Activated CD4-positive, alpha-beta T cell treated with anti-CD3 and anti-CD28 coated beads, Interleukin-2, amount 10 ng/mL, durations not matched to agents 24 days and 14 days (primary cell): ENCODE results near the gene P2RY13. TPM values are rescaled to one million over a fixed set of nuclear protein-coding genes. Genes with fewer than 3 reads are reported as not detected.

Experiments
- DNase-seq: peaks from one replicate; pipeline ENCODE4 v3.0.0; 2022
- H3K27ac Mint-ChIP-seq: one replicate; pipeline ENCODE4 v1.8.0; 2022; ENCODE audit warnings: mild to moderate bottlenecking, mixed read lengths
- H3K27me3 Mint-ChIP-seq: one replicate; pipeline ENCODE4 v1.8.0; 2022; ENCODE audit warnings: mixed read lengths
- H3K36me3 Mint-ChIP-seq: one replicate; pipeline ENCODE4 v1.8.0; 2022; ENCODE audit warnings: low read depth, mild to moderate bottlenecking, mixed read lengths
- H3K4me1 Mint-ChIP-seq: one replicate; pipeline ENCODE4 v1.8.0; 2021; ENCODE audit warnings: mixed read lengths
- H3K4me3 Mint-ChIP-seq: one replicate; pipeline ENCODE4 v1.8.0; 2022; ENCODE audit warnings: mild to moderate bottlenecking, moderate library complexity, mixed read lengths
- H3K9me3 Mint-ChIP-seq: one replicate; pipeline ENCODE4 v1.8.0; 2021; ENCODE audit warnings: mixed read lengths
- intact Hi-C: fragments of 100-400 bp; cut with micrococcal nuclease; formaldehyde crosslinking; loops from one replicate; pipeline ENCODE4 v1.15.1; 2023
- total RNA-seq: library from RNA; stranded (reverse); gene quantifications from 2 replicates; pipeline ENCODE4 v1.2.3, GENCODE V29; 2022

The P2RY13 gene
- total RNA-seq, 1 donor from 2014 or later, result not detected

DNA sequence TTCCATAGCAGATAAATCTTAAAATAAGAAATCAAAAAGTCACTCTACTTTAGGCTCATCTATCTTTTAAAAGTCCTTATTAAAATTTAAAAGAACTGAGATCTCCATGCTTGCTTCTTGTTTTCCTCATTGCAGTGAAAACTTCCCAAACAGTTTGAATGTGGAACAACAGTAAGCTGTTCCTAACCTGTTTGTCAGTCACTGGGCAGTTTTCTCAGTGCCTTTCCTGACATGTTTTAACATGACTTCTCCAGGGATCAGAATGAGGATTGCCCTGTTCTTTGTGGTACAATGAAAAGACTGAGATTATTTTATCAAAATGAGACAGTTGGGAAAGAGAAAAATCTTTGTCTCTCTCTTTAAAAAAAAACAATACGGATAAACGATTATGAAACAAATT lies 13.5 kb downstream of the P2RY13 start:
- H3K4me3 Mint-ChIP-seq, result peak overlapping the region; percentile 30
- no peaks in the 10 kb centered on the region for H3K9me3 Mint-ChIP-seq
- intact Hi-C loops, result loop anchor here (1.0 to 5.0 kb wide), 2 partner anchors 11 to 34 kb away; no protein-coding TSS in a partner anchor
- DNase-seq, result no peak
- peak overlapping the region; percentile 60 for H3K27ac Mint-ChIP-seq
- peaks cover 6% of the 10 kb centered on the region for H3K27me3 Mint-ChIP-seq
- peaks cover 18% of the 10 kb centered on the region for H3K4me1 Mint-ChIP-seq
- H3K36me3 Mint-ChIP-seq, result no peaks in the 10 kb centered on the region

DNA sequence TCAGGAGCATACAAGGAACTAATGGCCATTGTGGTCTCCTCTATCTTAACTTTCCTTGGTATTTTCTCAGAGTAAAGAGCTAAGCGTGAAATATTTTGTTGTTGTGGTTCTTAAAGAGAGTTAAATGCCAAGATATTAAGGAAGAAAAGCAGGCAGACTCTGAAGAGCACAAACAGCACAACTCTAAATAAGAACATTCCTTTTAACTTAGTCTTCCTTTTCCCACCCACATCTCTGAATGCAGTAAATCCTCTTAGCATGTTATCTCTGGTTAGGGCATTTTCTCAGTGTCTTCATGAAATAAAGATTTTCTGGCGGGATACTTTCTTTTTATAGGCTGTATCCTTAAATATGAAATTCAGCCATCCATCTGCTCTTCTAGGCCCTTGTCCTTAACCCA lies 14.2 kb downstream of the P2RY13 start:
- DNase-seq, result no peak
- peaks cover 6% of the 10 kb centered on the region for H3K27me3 Mint-ChIP-seq
- no peaks in the 10 kb centered on the region for H3K36me3 Mint-ChIP-seq
- H3K4me1 Mint-ChIP-seq, result peaks cover 18% of the 10 kb centered on the region
- H3K27ac Mint-ChIP-seq, result no peak overlapping the region
- no peaks in the 10 kb centered on the region for H3K9me3 Mint-ChIP-seq
- intact Hi-C loops, result loop anchor here (5.0 kb wide), 1 partner anchor 33 kb away; no protein-coding TSS in a partner anchor
- H3K4me3 Mint-ChIP-seq, result no peak overlapping the region

DNA sequence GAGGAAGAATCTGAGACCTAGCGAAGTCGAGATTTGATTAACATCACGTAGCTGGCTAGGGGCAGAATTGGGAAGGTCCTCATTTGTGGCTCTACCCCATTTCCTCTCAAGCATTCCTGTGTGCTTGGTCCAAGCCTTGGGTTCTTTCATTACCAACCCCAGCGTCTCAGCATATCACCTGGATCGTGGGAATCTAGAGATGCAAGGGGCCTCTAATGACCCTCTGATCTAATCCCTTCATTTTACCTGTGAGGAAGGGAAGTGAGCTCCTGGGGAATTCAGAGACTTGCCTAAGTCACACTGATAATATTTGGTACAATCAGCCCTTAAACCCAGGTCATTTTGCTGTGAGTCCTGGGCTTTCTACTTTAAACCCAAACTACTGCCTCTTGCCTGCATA lies 14.8 kb downstream of the P2RY13 start:
- no peak overlapping the region for H3K27ac Mint-ChIP-seq
- peaks cover 15% of the 10 kb centered on the region for H3K4me1 Mint-ChIP-seq
- peaks cover 6% of the 10 kb centered on the region for H3K27me3 Mint-ChIP-seq
- H3K4me3 Mint-ChIP-seq, result no peak overlapping the region
- no peaks in the 10 kb centered on the region for H3K9me3 Mint-ChIP-seq
- DNase-seq, result no peak
- intact Hi-C loops, result no loop called here
- no peaks in the 10 kb centered on the region for H3K36me3 Mint-ChIP-seq

DNA sequence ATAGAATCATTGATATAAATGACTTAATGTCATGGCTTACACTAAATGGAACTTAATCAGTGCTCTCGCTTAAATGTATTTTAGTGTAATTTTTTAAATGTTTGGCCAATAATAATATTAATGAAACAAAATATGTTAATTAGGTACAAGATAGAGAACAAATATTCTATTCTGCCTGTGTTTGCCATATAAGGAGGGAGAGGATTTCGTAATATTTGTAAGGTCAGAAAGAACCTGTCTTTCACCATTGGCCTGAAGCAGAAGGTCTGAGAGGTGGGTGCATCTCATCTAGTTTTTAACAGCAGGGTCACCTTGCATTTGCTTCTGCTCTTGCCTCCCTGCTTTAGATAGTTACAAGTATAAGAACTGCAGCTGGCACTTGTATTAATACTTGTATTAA lies 15.2 kb downstream of the P2RY13 start:
- peaks cover 6% of the 10 kb centered on the region for H3K27me3 Mint-ChIP-seq
- intact Hi-C loops, result no loop called here
- peaks cover 15% of the 10 kb centered on the region for H3K4me1 Mint-ChIP-seq
- no peak overlapping the region for H3K4me3 Mint-ChIP-seq
- H3K27ac Mint-ChIP-seq, result no peak overlapping the region
- DNase-seq, result no peak
- H3K36me3 Mint-ChIP-seq, result no peaks in the 10 kb centered on the region
- H3K9me3 Mint-ChIP-seq, result no peaks in the 10 kb centered on the region

DNA sequence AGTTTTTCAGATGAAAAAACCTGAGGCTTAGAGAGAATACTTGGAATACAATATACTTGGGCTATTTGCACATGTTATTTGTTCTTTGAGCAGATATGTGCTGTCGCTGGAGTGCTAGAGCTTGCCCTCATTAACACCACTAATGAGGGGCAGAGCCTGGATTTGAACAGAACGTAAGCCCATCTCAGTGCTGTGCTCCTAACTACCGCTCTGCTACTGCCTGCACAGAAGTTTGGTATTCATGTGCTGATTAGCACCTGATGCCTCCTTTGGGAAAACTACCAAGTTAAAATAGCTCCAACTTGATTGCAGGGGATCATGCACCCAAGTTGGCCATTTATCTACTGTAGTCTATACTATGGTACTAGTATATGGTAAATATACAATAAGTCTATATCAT lies 16.4 kb downstream of the P2RY13 start:
- Mint-ChIP-seq H3K27ac (no peak overlapping the region), H3K4me1 (peaks cover 17% of the 10 kb centered on the region), H3K27me3 (peaks cover 6% of the 10 kb centered on the region), H3K9me3 (no peaks in the 10 kb centered on the region), H3K4me3 (no peak overlapping the region), H3K36me3 (no peaks in the 10 kb centered on the region)
- intact Hi-C loops, result no loop called here
- no peak for DNase-seq

DNA sequence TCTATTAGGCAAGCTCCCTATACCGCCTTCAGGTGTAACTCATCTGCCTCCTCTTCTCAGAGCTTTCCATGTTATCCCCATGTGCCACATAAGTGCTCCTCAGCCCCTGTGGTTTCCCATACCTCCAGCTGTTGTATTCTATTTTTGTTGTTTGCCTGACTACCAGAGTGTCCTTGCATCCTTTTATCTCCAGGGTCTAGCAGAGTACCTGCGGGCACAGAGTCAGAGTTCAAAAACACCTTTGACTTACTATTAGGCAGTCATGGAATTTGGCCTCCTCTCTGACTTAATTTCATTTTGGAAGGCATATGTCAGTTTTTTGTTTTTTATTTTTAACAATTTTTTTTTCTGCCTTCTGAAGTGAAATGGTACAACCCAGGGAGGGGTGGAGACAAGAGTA lies 19.8 kb downstream of the P2RY13 start:
- H3K27me3 Mint-ChIP-seq, result peaks cover 2% of the 10 kb centered on the region
- no peaks in the 10 kb centered on the region for H3K36me3 Mint-ChIP-seq
- no peak overlapping the region for H3K27ac Mint-ChIP-seq
- peaks cover 31% of the 10 kb centered on the region for H3K4me1 Mint-ChIP-seq
- intact Hi-C loops, result loop anchor here (5.0 to 10.0 kb wide), 4 partner anchors 527 to 925 kb away; partner anchors contain the start of gene SIAH2
- H3K9me3 Mint-ChIP-seq, result no peaks in the 10 kb centered on the region
- DNase-seq, result no peak
- H3K4me3 Mint-ChIP-seq, result no peak overlapping the region

DNA sequence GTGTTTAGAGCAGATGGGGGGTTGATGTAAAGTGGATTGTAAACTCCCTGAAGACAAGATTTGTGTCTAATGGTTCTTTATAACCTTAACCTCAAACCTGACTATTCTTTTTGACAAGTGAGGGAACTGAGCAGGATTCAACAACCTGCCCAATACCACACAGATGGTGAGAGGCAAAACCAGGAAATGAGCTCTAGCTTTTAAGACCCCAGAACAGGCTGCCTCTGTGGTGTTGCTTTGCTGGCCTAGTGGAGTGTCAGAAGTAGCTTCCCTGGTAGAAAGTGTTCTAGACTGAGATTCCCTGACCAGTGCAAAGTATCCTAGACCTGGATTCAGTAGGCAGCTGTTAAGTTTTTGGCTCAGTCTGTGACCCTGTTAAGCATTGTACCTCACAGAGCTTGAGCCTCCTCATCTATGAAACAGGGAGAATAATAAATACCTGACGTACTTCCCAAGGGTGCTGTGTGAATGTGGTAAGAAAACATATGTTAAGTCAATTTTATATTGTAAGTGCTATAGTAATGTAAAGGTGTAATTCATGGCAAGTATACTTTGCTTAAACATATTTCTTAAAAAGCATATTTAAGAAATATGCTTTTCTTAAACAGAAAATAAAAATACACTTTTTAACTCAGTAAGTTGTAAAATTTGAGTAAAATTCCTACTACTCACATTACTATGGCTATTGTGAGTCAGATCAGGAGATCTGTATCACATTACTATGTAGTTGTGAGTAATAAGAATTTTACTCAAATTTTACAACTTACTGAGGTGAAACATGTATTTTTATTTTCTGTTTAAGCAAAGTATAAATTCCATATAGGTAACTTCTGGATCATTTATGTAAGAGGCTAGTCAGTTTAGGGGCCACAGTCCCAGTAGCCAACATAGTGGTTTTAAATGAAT lies 21.5 kb downstream of the P2RY13 start:
- Mint-ChIP-seq H3K9me3 (peaks cover 4% of the 10 kb centered on the region), H3K4me3 (no peak overlapping the region), H3K27me3 (peaks cover 2% of the 10 kb centered on the region), H3K4me1 (peaks cover 37% of the 10 kb centered on the region), H3K36me3 (no peaks in the 10 kb centered on the region), H3K27ac (peak overlapping the region; percentile 35)
- intact Hi-C loops, result loop anchor here (1.0 to 10.0 kb wide), 5 partner anchors 526 to 923 kb away; partner anchors contain the start of gene SIAH2
- no peak for DNase-seq

DNA sequence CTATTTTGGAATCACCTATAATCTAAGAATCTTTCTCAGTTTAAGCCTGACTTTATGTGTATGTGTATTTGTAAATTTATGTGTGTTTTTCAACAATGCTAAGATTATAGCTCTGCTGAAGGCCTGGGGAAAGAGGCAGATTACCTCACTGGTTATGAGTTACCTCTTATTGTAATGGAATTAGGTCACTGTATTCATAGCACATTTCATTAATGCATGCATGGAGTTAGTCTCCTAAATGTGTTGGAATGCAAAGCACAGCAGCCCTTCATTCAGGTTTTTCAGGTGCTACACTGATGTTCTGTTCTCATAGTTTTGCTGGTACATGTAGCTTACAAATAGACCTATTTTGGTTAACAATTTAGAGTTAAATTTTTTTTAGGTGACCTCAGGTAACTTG lies 22.2 kb downstream of the P2RY13 start:
- Mint-ChIP-seq H3K9me3 (peaks cover 7% of the 10 kb centered on the region), H3K27ac (peak overlapping the region; percentile 50), H3K4me1 (peaks cover 37% of the 10 kb centered on the region), H3K4me3 (no peak overlapping the region), H3K27me3 (peaks cover 2% of the 10 kb centered on the region), H3K36me3 (no peaks in the 10 kb centered on the region)
- intact Hi-C loops, result loop anchor here (5.0 to 10.0 kb wide), 4 partner anchors 525 to 922 kb away; partner anchors contain the start of gene SIAH2
- no peak for DNase-seq

DNA sequence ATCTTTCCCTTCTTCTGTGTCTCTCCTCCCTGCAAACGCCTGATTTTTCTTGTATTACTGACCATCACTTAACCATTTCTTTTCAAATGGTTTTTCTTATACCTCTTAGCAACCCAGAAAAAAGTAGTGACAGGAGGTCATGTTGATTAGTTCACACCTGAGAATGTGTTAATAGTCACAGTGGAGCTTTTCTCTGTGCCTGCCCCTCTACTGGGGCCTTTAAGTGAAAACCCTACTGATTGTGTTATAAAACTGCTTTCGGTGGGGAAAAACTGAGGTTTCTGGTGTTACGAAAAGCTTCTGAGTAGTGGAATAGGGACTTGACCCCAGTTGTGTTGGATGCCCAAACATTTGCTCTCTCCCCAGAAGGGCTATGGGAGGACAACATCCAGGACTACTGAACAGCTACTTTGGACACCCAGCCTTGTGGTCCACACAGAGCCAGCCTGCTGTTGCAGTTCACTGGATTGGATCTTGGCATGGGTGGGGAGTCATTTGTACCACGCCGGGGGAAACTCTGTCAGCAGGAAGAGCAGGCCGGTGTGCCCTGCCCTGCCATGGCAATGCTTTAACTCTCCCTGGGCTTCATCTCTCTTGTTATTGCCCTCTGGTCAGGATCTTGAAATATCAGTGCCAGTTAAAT lies 23.1 kb downstream of the P2RY13 start:
- Mint-ChIP-seq H3K27me3 (peaks cover 2% of the 10 kb centered on the region), H3K4me1 (peaks cover 43% of the 10 kb centered on the region), H3K36me3 (no peaks in the 10 kb centered on the region), H3K4me3 (peak overlapping the region; percentile 13), H3K27ac (peak overlapping the region; percentile 80), H3K9me3 (peaks cover 7% of the 10 kb centered on the region)
- DNase-seq, result no peak
- intact Hi-C loops, result loop anchor here (5.0 to 10.0 kb wide), 4 partner anchors 524 to 921 kb away; partner anchors contain the start of gene SIAH2

DNA sequence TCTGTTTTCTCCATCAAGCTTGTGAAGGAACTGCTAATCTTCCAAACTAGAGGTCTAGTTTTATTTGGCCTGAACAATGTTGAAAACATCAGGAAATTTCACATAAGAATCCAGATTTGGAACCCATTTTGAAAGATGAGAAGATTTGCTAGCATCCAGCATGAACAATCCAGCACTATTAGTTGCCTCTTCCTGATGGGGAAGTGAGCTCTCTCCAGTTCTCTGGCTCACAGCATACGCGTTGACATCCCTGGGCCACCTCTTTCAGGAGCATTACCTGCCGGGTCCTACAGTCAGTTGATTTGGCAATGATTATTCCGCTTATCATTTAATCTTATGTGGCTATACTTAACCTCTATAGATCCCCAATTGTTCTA lies 23.6 kb downstream of the P2RY13 start:
- Mint-ChIP-seq H3K9me3 (peaks cover 7% of the 10 kb centered on the region), H3K4me3 (peak overlapping the region; percentile 13)

DNA sequence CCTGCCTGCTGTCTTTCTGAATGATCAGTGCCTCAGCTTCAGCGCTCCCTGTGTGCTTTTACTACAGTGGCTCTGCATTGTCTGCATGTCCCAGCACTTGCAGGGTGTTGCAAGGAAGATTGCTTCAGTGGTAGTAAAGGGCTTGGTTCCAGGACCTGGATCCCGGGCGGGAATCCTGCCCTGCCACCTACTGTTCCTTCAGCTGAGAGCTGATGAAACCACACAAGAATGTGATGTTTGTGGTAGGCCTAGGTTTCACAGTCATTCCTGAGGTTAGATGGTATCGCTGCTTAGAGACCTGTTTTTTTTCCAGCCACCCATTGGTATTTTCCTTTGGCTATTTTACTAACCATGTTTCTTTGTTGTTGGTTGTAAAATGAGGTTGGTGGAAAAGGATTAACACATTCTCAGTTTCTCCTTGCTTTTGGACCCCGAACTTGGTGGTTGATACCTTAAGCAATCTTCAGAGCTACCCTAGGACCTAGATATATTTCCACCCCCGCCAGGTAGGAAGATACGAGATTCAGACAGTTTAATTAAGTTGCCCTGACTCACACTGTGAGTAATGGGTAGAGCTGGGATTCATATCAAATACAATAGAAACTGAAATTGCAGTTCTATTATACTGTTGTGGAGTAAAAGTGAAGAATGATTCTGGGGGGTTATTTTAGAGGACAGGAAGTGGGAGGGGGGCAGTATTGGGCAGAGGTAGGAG lies 24.1 kb downstream of the P2RY13 start:
- H3K27ac Mint-ChIP-seq, result peak overlapping the region; percentile 80
- peak; percentile 65 for DNase-seq
- no peaks in the 10 kb centered on the region for H3K36me3 Mint-ChIP-seq
- intact Hi-C loops, result loop anchor here (1.0 to 10.0 kb wide), 10 partner anchors 11 to 920 kb away; partner anchors contain the start of genes GPR171, GPR87 and SIAH2
- H3K27me3 Mint-ChIP-seq, result peaks cover 2% of the 10 kb centered on the region
- peaks cover 7% of the 10 kb centered on the region for H3K9me3 Mint-ChIP-seq
- peak overlapping the region; percentile 13 for H3K4me3 Mint-ChIP-seq
- peaks cover 50% of the 10 kb centered on the region for H3K4me1 Mint-ChIP-seq

More for the DNA sequence above, 23.6 kb downstream of the P2RY13 start:
- Mint-ChIP-seq H3K36me3 (no peaks in the 10 kb centered on the region), H3K27me3 (peaks cover 2% of the 10 kb centered on the region), H3K27ac (peak overlapping the region; percentile 80), H3K4me1 (peaks cover 47% of the 10 kb centered on the region)
- intact Hi-C loops, result loop anchor here (1.0 to 10.0 kb wide), 10 partner anchors 11 to 921 kb away; partner anchors contain the start of genes GPR171, GPR87 and SIAH2
- no peak for DNase-seq

DNA sequence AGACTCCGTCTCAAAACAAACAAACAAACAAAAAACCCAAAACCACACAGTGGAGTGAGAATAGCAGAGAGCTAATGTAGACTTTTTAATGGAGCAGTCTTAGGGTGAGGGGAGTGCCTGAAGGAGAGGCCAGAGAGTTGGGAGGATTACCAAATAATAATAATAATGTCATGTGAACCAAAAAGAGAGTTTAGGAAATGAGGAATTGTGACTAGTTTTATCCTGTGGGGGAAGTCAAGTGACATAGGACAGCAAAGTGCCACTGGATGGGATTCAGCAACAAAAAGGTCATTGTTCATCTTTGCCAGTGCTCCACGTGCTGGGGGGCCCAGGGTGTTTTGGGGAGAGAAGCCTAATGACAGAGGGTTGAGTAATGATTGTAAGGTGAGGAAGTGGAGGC lies 25.6 kb downstream of the P2RY13 start:
- peaks cover 6% of the 10 kb centered on the region for H3K27me3 Mint-ChIP-seq
- H3K4me3 Mint-ChIP-seq, result no peak overlapping the region
- peak overlapping the region; percentile 10 for H3K27ac Mint-ChIP-seq
- no peak for DNase-seq
- H3K36me3 Mint-ChIP-seq, result no peaks in the 10 kb centered on the region
- intact Hi-C loops, result loop anchor here (2.0 to 10.0 kb wide), 3 partner anchors 17 to 919 kb away; no protein-coding TSS in a partner anchor
- H3K4me1 Mint-ChIP-seq, result peaks cover 48% of the 10 kb centered on the region
- H3K9me3 Mint-ChIP-seq, result peaks cover 7% of the 10 kb centered on the region

DNA sequence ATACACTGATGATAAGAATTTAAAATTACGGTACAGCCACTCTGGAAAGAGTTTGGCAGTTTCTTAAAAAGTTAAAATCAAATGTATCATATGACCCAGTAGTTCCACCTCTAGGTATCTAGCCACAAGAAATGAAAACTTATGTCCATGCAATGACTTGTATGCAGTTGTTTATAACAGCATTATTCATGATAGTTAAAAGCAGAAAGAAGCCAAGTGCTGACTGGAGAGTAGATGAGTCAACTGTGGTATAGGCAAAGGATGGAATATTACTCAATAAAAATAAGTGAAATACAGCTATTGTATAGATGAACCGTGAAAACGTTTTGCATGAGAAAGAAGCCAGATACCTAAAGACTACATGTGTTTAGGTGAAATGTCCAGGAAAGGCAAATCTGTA lies 27.6 kb downstream of the P2RY13 start:
- DNase-seq, result no peak
- Mint-ChIP-seq H3K27ac (peak overlapping the region; percentile 17), H3K9me3 (peaks cover 7% of the 10 kb centered on the region), H3K36me3 (no peaks in the 10 kb centered on the region), H3K27me3 (peaks cover 18% of the 10 kb centered on the region), H3K4me3 (no peak overlapping the region), H3K4me1 (peaks cover 41% of the 10 kb centered on the region)
- intact Hi-C loops, result loop anchor here (1.0 to 10.0 kb wide), 2 partner anchors 17 to 917 kb away; no protein-coding TSS in a partner anchor
